GM23248 (cell line): ENCODE data around the gene CMTM5.
"Not testable (repeated sequence)": the region's sequence is repeated elsewhere in the genome, so short reads cannot be mapped to it uniquely, and the experiment has no call there.

Source experiments
- EZH2 ChIP-seq: fragments of 200-600 bp; sonication (generic); IDR thresholded peaks from 2 replicates; pipeline ENCODE4 v1.6.1; 2018; ENCODE audit warnings: antibody characterized with exemption, mild to moderate bottlenecking; ENCODE audit not compliant: insufficient read depth, poor library complexity, severe bottlenecking
- EZH2phosphoT487 ChIP-seq: fragments of 200-600 bp; sonication (generic); IDR thresholded peaks from 2 replicates; pipeline ENCODE4 v1.6.1; 2018; ENCODE audit warnings: antibody characterized with exemption, moderate library complexity, mild to moderate bottlenecking, low read depth; ENCODE audit not compliant: insufficient read depth

DNA sequence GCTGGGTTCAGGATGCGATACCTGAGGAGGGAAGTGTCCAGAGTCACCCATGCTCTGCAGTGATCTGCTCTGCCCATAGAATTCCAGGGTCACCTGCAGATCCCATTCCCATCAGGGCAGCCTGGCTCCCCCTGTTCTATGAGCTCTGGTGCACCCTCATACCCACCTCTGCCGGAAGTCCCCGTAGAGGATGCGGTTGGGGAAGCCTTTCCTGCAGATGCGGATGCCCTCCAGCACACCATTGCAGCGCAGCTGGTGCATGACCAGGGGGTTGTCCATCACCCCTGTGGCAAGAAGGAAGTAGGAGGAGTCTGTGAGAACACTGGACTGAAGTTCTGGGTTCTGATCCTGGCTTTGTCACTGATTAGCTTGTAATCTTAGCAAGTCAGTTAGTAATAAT lies 49.0 kb downstream of the CMTM5 start:
- not testable (repeated sequence) for TF ChIP-seq EZH2, EZH2phosphoT487
